Thoracic aorta endothelial cell (primary cell): Measurements from ENCODE around the gene GFY. TPM values are rescaled to one million over a fixed set of nuclear protein-coding genes. Genes with fewer than 3 reads are reported as not detected.

Source experiments
- total RNA-seq: library from RNA; depleted of rRNA; stranded (reverse); fragments of >200 nt; gene quantifications from 2 replicates; pipeline ENCODE4 v1.2.3, GENCODE V29; 2012

Gene GFY, protein sequence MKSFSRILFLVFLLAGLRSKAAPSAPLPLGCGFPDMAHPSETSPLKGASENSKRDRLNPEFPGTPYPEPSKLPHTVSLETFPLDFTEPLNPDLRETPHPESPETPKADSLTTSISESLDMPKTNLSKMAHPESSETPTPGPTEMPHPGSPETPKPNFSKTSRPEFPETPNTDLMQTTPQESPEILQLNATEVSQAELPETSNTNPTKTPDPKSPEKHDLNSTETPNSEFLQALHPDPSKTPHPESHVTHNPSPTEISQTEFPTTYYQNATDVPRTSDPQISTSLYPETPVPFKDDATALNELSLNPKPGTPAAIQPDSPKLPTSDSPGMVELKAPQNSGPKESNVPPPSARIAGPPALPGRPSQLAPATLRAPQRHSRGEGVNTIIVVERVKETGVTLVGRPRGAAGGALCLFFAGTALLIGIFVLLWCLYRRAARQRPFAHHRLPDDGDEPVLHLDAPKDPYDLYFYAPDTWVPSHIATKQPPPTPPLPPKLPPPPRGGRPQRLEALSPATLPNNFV
- total RNA-seq = not detected in 2 replicates

DNA sequence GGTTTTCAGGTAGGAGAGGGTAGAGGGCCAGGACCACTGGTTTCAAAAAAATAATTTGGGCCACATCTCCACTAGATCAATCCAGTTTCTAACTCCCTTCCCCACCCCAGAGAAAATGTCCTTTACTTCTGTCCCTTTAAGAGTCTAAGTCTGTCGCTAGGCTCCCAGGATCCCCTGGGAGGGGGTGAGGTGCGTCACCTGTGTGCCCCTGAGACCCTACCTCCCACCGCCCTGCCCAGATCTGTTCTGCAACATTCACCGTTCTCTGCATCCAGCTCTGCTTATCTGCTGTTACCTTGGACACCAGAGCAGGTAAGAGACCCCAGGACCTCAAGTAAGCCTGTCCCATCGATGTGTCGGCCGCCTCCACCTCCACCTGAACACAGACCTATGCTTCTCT is at the start of gene GFY:
GFY (plus strand) TSS at position 211 of the 400 bp plus-strand sequence. CDS start 1,043 bp downstream, outside the sequence.

DNA sequence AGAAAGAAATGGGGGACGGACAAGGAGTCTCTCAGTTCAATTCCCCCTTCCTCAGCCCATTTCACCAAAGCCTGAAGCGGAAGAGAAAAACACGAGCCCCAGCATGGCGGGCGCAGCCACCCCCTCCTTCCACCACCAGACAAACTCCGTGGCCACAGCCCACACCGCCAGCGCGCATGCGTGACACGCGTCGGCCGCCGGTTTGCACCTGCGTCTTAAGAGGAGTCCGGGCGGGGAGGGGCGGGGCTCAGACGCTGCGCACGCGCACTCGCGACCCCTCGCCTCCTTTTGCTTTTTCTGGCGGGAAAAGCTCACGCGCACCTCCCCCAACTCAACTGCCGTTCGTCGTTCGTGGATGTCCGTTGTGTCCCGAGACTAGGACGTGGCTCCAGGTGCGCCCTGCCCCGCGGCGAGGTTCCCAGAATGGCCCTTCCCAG is 37.2 kb upstream of the GFY start, which contains the start of gene KASH5:
KASH5 (plus strand) TSS at position 314 of the 437 bp plus-strand sequence. CDS start 2,635 bp downstream, outside the sequence.

DNA sequence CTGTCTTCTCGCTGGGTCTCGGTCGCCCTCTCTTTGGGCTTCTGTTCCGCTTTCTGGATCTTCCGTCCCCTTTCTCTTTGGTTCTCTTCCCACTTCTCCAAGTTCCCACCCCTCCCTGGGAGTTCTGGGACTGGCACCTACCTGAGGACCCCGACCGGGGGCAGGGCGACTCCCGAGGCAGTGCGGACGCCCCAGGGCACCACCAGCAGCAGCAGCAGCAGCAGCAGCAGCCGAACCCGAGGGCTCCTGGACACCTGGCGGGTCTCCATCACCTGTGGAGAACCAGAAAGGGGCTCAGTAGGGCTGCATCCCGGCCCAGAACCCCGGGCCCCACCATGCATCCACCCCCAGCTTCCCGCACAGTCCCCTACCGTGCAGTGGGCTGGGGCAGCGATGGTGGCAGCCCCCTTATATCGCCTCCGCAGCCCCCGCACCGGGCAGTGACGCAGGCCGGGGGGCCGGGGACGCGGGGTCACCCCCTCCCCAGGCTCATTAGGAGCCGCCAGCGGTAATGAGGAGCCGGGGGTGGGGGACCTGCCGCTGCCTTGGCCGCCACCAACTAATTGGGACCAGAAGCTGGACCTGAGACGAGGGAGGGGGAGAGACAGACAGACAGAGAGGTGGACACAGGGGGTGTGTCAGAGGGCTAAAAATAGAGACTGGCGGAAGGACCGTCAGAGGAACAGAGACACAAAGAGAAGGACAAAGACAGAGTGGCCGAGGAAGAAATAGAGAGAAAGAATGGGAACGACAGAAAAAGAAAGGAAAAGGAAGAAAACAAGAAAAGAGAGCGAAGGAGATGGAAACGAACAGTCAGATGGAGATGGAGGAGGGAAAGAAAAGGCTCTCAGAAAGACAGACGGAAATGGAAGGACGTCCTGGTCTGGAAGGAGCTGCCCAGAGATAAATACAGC is 1.9 kb upstream of the GFY start, which contains the start of gene PTH2:
PTH2 (minus strand) TSS at position 371 of the 914 bp plus-strand sequence; CDS start at position 269, 102 bp downstream.

DNA sequence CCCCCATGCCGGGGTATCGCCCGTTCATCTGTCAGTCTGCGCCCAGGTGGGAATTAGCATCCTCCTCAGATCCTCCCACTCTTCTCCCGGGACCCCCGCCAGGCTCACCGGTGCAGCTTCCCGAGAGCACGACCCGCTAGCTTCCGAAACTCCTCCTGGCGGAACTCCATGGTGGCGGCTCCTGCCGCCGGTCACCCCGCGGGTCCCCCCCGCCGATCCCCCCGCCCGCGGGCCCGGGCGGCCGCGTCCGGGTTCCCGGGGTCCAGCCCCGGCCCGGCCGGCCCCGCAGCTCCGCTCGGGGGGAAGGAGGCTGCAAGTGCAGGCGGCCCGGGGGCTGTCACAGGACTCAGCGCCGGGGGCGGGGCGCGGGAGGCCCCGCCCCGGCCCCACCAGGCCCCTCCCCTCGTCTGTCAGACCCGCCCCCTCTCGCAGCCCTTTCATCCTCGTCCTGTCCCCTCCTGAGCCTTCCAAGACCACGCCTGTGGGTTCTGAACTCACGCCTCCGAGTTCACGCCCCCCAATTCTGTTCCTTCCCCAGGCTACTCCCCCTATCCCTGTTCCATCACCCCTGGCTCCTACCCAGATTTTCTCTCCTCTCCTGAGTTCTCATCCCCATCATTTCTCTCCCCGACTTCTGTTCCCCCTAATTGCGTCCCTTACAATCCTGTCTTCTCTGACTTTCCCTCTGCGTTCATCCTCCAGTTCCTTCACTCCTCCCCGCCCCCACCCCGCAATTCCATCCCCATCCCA is 16.2 kb downstream of the GFY start, which contains the start of gene SLC17A7:
SLC17A7 (minus strand) TSS at position 318 of the 750 bp plus-strand sequence; CDS start at position 170, 148 bp downstream.

DNA sequence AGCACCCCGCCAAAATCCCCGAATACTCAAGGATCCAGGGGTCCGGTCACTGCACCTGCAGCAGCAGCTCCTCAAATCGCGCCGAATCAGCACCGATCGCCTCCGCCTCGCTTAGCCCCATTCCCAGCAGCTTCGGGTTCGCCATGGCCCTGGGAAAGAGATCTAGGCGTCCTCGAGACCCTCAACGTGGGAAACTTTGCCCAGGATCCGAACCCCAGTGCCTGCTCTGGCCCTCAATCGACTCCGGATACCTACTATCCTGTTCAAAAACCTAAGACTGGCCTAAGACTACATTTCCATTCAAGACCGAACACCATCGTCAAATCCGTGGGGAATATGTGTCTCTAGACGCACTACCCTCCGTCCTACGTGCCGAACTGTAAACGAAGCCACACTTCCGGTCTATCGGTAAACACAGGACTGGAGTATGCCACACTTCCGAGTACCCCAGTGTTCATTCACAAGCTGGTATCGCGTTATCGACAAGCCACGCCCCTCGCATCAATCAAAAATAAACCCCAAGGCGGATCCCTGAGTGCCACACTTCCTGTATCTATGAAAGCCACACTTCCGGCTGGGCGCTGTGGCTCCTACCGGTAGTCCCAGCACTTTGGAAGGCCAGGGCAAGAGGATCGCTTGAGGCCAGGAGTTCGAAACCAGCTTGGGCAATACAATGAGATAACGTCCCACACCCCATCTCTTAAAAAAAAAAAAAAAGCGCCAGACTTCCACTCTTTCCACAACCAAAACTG is 26.4 kb downstream of the GFY start, which contains the start of gene PIH1D1:
PIH1D1 (minus strand) TSS at position 385 of the 752 bp plus-strand sequence; CDS start at position 145, 240 bp downstream.

DNA sequence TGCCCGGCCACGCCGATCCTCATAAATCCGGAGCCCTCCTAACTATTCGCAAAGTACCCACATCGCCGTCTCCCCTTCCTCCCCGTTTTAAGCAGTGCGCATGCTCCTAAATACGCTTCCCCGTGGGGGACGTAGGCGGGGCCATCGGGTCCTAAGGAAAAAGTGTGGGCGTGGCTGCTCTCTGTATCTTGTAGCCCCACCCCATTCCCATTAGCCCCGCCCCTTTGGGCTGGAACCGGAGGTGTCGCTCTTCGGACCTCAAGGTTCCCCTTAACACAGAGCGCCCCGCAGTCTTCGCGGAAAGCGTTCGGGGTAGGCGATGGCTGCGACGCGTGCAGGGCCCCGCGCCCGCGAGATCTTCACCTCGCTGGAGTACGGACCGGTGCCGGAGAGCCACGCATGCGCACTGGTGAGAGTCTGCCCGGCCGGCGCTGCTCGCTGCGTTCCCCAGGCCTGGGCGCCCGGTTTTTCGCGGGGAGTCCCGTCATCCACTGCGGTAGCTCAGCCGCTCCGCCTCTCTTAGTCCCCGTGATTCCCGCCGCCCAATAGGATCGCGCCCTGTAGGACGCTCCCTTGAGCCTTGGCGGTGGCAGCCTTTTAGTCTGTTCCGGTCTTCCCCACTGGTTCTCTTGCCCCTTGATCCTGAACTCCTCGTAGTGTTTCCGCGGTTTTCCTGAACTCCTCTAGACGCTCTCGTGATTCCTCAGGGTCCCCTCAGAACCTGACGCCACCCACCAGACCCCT is 28.0 kb downstream of the GFY start, which contains the start of gene ALDH16A1:
ALDH16A1 (plus strand) TSS at position 213 of the 744 bp plus-strand sequence; CDS start at position 320, 107 bp downstream.

DNA sequence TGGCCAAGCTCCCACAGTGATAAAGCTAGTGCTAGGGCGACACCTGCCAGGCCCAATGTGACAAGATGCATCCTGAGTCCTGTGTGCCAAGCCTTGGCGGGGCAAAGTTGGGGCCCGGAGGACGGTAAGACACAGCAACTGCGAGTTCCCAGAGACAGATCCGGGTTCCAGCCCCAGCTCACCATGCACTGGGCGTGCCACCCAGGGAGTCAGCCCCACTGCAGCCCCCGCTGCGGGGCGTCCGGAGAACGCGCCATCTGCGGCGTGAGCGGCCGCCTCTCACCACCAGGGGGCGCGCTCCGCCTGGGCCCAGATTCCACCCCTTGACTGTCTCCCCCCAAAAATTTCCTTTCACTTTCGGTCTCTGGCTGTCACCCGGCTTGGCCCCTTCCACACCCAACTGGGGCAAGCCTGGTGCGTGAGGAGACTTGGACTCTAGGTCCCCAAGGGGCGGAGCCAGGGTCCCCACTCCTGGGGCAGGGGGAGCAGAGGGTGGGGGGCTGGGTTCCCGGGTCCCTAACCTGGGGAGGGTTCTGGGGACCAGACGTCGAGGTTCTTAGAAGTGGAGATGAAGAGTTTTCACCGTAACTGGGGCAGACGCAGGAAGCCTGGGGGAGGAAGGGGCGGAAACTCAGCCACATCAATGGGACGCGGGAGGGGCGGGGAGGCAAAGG is 48.8 kb downstream of the GFY start, which contains the start of gene FLT3LG:
FLT3LG (plus strand) TSS at position 348 of the 674 bp plus-strand sequence. CDS start 425 bp downstream, outside the sequence.

Other genes starting within 250 kb of the GFY start
- gene SLC6A16, start 100.2 kb upstream of the GFY start, total RNA-seq = 0.65 and 1.3 TPM in 2 replicates
- not detected in 2 replicates for gene CD37, start 90.0 kb upstream of the GFY start, total RNA-seq
- gene TEAD2, start 63.0 kb upstream of the GFY start, total RNA-seq = 59.0 and 74.2 TPM in 2 replicates
- not detected in 2 replicates for gene DKKL1, start 61.5 kb upstream of the GFY start, total RNA-seq
- gene KASH5, start 37.1 kb upstream of the GFY start, total RNA-seq = not detected in 2 replicates
- gene PTH2, start 1.9 kb upstream of the GFY start, total RNA-seq = not detected in 2 replicates
- gene SLC17A7, start 16.1 kb downstream of the GFY start, total RNA-seq = under 0.01 TPM in 1 of 2 replicates, not detected in the other
- 51.5 and 111 TPM in 2 replicates for gene PIH1D1, start 26.4 kb downstream of the GFY start, total RNA-seq
- gene ALDH16A1, start 27.8 kb downstream of the GFY start, total RNA-seq = 28.9 and 34.8 TPM in 2 replicates
- gene FLT3LG, start 48.8 kb downstream of the GFY start, total RNA-seq = 2.4 and 3.1 TPM in 2 replicates
- gene RPL13A, start 62.2 kb downstream of the GFY start, total RNA-seq = 1,873 and 2,063 TPM in 2 replicates
- gene RPS11, start 71.0 kb downstream of the GFY start, total RNA-seq = 2,409 and 3,161 TPM in 2 replicates
- gene FCGRT, start 87.3 kb downstream of the GFY start, total RNA-seq = 44.5 and 54.9 TPM in 2 replicates
- 119 and 136 TPM in 2 replicates for gene RCN3, start 102.6 kb downstream of the GFY start, total RNA-seq
- 69.1 and 78.6 TPM in 2 replicates for gene NOSIP, start 155.2 kb downstream of the GFY start, total RNA-seq
- gene PRRG2, start 155.9 kb downstream of the GFY start, total RNA-seq = 1.9 and 3.1 TPM in 2 replicates
- gene PRR12, start 165.8 kb downstream of the GFY start, total RNA-seq = 5.7 and 6.7 TPM in 2 replicates
- 32.8 and 34.7 TPM in 2 replicates for gene RRAS, start 214.8 kb downstream of the GFY start, total RNA-seq
- 24.9 and 26.7 TPM in 2 replicates for gene SCAF1, start 216.8 kb downstream of the GFY start, total RNA-seq
- gene IRF3, start 240.5 kb downstream of the GFY start, total RNA-seq = 41.1 and 41.2 TPM in 2 replicates
- gene BCL2L12, start 240.5 kb downstream of the GFY start, total RNA-seq = 11.2 and 14.4 TPM in 2 replicates